Kidney glomerular epithelial cell (primary cell): ENCODE results near the gene ACSF3.

Experiments
- DNase-seq: peaks from one replicate; lab custom pipeline; 2025; lab: John Stamatoyannopoulos, UW

The ACSF3 gene

GRCh38 chr16:89131783-89132182, 38.1 kb downstream of the ACSF3 start:
- DNase-seq, result no peak

GRCh38 chr16:89132194-89133005, 38.7 kb downstream of the ACSF3 start:
- DNase-seq, result no peak

- no peak for DNase-seq
Observed at GRCh38 chr16:89133457-89134127, 39.9 kb downstream of the ACSF3 start.

GRCh38 chr16:89134269-89134668, 40.6 kb downstream of the ACSF3 start:
- DNase-seq, result no peak

- no peak for DNase-seq
Observed at GRCh38 chr16:89135166-89135565, 41.5 kb downstream of the ACSF3 start.

- no peak for DNase-seq
Observed at GRCh38 chr16:89135971-89136765, 42.5 kb downstream of the ACSF3 start.

GRCh38 chr16:89136931-89137330, 43.3 kb downstream of the ACSF3 start:
- no peak for DNase-seq

- DNase-seq, result no peak
Observed at GRCh38 chr16:89137666-89138512, 44.2 kb downstream of the ACSF3 start.

GRCh38 chr16:89138513-89138795, 44.8 kb downstream of the ACSF3 start:
- DNase-seq, result no peak

GRCh38 chr16:89138843-89139520, 45.3 kb downstream of the ACSF3 start:
- DNase-seq, result no peak

- DNase-seq, result no peak
Observed at GRCh38 chr16:89139907-89140361, 46.3 kb downstream of the ACSF3 start.

- no peak for DNase-seq
Observed at GRCh38 chr16:89140401-89140800, 46.7 kb downstream of the ACSF3 start.

- no peak for DNase-seq
Observed at GRCh38 chr16:89140981-89141883, 47.6 kb downstream of the ACSF3 start.

GRCh38 chr16:89141884-89142267, 48.2 kb downstream of the ACSF3 start:
- DNase-seq, result no peak

GRCh38 chr16:89142474-89143195, 49.0 kb downstream of the ACSF3 start:
- DNase-seq, result no peak

GRCh38 chr16:89143201-89143741, 49.6 kb downstream of the ACSF3 start:
- no peak for DNase-seq

- no peak for DNase-seq
Observed at GRCh38 chr16:89143911-89144675, 50.4 kb downstream of the ACSF3 start.

- DNase-seq, result no peak
Observed at GRCh38 chr16:89144681-89145080, 51.0 kb downstream of the ACSF3 start.
